GM18508 (cell line): Measurements from ENCODE around the gene PNLIPRP1.

Experiments
- ATAC-seq: cut with Tn5 transposase; IDR thresholded peaks from one replicate; pipeline ENCODE4 v1.9.1; 2021; ENCODE audit warnings: moderate number of reproducible peaks; ENCODE audit not compliant: insufficient read depth, unreplicated experiment

The PNLIPRP1 gene

DNA sequence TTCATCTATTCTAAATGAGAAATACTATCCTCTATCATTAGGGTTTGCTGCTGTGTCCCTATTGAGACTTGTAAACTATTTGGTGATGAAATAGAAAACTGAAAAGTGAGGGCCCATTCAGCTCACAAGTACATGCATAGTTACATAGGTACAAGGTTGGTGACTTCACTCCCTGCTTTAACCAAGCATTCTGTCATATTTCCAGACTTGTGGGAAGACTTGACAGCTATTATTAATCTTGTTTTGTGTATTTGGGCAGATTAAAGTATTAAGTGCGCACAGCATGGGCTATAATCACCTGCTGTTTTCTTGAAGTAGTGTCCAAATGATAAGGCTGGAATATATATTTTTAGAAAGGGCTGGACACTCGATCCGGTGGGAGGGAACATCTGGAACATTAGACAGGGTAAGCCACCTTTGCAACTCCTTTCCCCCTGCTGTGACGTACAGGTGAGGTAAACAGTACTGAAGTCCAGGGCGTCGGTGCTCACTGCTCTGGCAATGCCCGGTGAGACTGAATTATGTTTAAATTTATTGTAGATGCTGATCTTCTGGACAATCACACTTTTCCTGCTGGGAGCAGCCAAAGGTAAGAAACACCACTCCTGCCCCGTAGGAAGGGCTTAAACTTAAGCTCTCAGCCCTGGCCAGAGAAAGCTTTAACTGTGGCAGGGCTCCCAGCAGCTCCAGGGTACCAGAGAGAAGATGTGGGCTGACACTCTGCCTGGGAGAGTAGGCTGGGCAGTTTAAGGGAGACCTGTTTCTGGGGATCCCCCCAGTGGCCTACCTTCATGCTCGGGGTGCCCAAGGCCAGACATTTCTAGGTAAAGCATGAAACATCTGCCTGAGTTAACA lies at the start of gene PNLIPRP1:
PNLIPRP1 (plus strand) TSS at position 370 of the 855 bp plus-strand sequence; CDS start at position 541, 171 bp downstream.
- ATAC-seq = no peak

DNA sequence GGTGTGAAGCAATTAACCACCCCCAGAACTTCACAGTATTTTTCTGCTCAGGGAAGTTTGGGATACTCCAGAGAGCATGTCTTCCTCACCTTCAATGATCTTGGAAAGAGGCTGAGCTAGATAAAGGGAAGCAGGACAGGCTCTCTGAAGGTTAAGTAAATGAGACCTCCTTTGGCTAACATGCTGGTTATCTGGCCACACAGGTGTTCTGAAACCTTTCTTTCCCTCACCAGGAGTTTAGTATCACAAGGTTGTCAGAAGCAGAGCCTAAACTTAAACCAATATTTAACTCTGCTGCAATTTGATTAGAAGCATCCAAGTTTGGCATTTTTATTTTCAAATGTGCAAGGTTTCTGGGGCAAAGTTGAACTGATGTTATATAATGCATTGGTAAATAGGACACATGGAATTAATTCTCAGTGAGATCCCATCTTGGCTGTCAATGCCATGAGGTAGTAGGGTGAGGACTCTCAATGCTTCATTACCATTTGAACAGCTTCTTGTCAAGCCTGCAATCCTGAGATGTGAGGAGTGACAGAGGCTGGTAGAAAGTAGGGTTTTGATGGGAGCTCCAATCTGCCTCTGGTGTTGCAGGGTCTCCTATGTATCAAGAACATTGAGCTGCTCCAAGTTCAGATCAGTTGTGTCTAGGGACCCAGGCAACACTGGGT lies 48.6 kb upstream of the PNLIPRP1 start:
- no peak for ATAC-seq

DNA sequence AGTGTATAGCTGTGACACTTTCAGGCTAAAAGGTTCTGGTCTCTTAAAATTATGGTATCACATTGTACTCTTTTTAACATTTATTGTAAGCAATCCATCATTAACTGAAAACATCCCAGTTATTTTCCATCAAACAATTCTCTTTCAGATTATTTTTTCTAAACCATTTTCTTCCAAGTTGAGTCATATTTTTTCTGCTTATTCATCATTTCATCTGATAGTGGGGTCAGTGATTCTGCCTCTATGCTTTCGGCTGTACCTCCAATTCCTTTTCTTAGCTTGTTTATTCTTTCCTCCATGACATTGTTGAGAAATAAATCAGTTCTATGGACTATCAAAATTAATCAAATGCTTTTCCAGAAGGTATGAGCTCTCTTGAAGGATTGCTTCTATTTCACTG lies 45.6 kb upstream of the PNLIPRP1 start:
- no peak for ATAC-seq

DNA sequence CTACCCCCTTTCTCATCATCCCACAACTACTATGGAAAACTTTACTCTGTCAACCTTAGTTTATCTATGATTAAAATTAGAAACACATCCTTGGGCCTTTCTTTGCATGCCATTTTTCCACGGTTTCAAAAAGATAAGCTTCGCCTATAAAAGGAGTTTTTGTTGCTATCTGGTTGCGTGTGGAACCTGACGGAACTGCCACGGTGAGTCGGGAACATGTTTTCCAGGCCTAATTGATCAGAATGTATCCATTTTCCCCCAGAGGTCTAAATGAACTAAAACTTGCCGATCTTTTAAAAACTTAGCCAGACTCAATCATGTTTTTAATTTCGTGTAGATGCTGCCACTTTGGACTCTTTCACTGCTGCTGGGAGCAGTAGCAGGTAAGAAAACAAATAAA lies 45.0 kb upstream of the PNLIPRP1 start, which contains the start of gene PNLIP:
PNLIP (plus strand) TSS at position 176 of the 400 bp plus-strand sequence; CDS start at position 338, 162 bp downstream.
- no peak for ATAC-seq

DNA sequence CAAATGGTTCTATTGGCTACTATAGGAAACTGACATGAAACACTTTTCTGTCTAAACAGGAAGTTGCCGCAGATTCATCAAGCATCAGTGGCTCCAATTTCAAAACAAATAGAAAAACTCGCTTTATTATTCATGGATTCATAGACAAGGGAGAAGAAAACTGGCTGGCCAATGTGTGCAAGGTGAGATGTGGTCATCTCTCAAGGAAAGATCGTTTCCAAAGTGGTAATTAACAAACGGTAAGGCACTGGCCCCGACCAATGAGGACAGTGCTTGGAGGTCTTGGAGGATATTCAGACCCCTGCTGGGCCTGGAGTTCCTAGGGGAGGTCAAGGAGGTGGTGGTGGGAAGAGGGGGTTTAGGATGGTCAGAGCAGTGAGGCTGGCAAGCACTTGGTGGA lies 42.5 kb upstream of the PNLIPRP1 start:
- no peak for ATAC-seq

DNA sequence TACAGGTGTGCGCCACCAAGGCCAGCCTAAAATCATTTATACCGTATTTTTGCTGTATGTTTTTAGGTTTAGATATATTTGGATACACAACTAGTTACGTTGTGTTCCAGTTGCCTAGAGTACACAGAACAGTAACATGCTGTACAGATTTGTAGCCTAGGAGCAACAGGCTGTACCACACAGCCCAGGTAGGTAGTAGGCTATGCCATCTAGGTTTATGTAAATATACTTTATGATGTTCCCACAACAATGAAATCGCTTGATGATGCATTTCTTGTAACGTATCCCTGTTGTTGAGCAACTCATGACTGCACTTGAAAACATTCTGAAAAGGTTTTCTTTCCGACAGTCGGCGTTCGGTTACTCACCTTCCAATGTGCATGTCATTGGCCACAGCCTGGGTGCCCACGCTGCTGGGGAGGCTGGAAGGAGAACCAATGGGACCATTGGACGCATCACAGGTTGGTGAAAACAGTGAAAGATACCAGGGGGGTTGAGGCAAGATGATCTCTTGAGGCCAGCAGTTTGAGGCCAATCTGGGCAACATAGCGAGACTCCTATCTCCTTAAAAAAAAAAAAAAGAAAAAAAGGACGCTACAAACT lies 37.3 kb upstream of the PNLIPRP1 start:
- ATAC-seq = no peak

DNA sequence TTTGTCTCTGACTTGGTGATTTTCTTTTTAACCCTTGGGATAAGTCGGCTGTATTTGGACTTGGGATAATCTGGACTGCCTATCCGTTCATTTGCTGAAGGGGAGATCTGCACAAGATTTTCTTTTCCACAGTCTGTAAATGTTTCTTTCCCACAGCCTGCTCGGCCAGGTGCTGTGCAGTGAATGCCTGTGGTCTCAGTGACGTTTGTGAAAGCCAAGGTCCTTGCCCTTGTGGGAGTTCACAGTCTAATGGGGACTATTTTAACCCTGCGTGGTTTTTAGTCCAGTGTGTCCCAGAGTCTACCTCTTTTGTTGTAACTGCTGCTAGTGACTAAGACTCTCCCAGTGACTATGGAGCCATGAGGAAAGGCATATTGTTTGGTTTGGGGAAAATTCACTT lies 36.1 kb upstream of the PNLIPRP1 start:
- ATAC-seq = no peak

DNA sequence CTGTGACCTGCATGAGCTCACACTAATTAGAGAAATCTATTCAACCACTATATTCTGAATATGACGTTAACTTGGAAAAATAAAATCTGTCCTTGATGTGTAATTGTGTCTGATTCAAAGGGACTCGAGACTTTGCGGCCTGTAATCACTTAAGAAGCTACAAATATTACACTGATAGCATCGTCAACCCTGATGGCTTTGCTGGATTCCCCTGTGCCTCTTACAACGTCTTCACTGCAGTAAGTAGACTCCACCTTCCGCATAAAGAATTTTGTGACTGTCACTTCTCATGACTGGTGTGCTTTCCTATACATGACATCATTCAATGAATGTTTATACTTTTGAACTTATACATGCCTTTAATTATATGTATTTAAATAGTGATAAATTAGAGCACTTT lies 34.9 kb upstream of the PNLIPRP1 start:
- no peak for ATAC-seq

DNA sequence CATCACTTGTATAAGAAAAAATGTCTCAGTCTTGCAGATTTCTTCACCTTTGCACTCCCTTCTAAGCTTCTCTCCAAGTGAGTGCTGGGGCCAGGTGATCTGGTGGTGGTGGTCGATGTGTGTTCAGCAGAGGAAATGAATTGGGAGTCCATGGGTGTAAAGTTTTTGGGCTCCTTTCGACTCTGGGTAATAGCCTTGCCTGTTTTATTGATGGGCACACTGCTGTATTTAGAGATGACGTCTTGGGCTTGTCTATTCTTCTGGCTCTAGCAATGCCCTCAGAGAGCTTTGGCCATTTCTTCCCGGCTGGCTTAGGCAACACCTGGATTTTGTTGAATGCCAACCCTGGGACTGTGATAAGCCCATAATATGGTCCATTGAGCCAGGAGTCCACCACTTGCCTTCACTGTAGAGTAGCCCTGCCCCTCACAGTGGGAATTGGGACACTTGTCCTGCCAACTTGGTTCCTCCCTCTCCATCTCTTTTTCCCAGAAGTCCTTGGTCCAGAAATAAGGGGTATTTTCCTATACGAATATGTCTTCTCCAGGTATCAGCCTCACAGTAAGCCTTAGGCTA lies 33.4 kb upstream of the PNLIPRP1 start:
- no peak for ATAC-seq

DNA sequence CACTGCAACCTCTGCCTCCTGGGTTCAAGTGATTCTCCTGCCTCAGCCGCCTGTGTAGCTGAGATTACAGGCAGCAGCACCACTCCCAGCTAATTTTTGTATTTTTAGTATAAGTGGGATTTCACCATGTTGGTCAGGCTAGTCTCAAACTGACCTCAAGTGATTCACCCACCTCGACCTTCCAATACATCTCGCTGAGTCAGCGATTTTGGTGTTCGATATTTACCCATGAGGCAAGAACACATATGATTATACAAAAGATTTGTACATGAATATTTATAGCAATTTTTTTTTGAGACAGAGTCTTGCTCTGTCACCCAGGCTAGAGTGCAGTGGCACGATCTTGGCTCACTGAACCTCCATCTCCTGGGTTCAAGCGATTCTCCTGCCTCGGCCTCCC lies 25.2 kb upstream of the PNLIPRP1 start:
- no peak for ATAC-seq

DNA sequence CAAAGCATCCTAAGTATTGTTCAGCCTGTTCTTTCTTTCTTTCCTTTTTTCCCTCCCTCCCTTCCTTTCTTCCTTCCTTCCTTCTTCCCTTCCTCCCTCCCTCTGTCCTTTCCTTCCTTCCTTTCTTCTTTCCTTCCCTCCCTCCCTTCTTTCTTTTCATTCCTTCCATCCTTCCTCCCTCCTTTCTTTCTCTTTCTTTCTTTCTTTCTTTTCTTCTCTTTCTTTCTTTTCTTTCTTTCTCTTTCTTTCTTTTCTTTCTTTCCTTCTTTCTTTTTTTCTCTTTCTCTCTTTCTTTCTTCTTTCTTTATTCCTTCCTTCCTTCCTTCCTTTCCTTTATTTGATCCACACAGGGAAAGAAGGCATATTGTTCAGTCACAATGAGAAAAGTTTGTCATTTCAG lies 23.8 kb upstream of the PNLIPRP1 start:
- ATAC-seq = no peak

DNA sequence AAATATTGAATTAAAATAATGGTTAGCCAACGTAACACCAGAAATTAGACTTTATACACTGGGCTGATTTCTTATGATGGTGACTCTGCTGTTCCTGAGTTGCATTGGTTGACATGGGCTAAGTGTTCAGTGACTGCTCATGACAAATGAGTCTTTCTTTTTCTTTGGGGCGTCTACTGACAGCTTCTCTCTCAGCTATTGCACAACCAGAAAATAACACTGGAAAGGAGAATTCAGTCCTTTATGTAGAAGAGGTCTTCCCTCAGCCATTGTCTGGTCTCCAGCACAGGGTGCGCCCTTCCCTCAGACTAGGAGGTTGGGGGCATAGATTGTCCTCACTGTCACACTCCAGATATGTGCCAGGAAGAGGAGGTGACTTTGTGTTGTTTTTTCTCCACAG lies 23.4 kb upstream of the PNLIPRP1 start:
- ATAC-seq = no peak

DNA sequence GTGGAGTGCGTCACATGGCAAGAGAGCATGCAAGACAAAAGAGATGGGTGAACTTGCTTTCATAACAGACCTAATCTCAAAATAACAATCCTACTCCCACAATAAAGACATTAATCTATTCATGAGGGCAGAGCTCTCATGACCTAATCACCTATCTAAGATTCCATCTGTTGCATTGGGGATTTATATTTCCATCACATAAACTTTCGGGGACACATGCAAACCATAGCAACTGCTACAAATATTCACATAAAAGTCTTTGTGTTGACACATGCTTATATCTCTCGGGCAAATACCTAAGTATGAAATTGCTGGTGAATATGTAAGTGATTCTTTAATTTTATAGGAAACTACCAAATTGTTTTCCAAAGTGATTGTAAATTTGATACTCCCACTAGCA lies 16.0 kb upstream of the PNLIPRP1 start:
- ATAC-seq = no peak

DNA sequence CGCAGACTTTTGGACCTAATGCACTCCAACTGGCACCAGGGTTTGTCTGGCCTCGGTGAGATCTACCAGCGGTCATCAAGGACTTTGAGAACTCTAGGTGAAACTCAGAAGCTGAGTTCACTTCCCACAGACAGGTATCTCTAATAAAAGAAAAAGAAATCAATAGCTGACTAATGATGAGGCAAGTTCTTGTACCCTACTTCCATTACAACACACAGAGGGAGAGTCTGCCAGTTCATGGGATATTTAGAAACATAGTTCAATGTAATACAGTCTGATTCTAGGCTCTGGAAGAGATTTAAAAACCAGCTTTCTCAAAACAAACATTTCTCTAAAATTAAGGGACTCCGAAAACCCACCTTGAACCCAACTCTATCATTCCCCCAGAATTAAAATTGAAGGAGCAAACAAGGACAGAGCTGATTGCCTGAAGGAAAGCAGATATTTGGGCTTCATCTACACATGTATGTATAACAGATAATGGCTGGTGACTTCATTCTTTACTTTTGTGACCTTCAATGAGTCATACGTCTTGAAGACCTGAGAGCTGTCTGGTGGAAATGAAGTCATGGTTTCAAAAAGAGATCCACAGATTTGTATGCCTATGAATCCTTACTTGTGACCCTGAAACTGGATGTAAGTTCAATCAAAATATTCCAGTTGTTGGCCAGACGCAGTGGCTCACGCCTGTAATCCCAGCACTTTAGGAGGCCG lies 2.7 kb upstream of the PNLIPRP1 start:
- ATAC-seq = no peak

DNA sequence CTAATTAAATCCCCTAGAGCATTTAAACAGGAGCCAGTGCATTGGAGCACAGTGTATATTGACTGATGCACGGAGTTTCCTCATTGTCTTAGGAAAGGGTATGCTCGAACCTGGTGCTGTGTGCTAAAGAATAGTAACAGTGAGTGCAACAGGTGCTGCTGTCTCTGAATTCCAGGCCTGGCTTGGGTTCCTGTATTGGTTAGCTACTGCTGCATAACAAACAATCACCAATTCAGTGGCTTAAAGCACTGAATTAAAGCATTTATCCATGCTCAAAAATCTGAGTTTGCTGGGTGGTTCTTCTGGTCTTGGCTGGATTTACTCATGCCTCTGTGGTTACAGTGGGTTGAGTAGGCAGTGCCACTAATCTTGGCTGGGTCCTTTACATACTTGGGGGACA lies 1.8 kb upstream of the PNLIPRP1 start:
- no peak for ATAC-seq

DNA sequence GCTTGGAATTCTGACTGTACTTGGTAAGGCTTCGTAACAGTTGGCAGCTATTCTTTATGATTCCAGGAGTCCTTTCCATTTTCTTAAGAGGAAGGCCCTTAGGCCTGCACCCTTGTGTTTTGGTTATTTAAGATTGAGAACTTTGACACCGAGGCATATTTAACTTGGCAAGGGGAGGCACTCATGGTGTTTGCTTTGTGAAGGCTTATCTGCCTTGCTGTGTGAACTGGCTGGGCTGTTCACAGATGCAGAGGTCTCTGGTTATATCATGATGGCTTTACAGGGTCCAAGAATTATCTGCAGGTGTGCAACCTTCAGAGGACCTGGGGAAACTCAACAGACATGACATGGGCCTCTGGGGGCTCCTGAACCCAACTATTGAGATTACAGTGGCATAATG lies 833 bp upstream of the PNLIPRP1 start:
- no peak for ATAC-seq

DNA sequence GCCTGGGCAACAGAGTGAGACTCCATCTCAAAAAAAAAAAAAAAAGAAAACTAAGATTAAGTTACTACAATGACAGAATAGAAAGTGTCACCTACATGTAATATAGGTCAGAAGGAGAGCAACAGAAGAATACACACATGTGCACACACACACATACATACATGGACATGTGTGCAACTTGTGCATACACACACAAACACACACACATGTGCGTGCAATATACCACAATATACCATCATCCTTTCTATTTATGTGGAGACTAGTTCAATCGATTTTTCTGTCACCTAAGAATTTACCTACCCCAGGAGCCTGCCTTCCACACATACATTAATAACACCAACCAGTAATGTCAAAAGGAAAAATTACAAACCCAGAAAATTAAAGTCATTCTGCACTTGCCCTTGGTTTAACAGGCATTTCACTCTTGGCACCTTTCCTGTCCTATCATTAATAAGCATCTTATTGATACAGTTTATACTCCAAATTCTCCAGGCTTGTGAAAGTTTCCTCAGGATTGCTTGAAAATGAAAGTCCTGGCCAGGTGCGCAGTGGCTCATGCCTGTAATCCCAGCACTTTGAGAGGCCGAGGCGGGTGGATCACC lies 2.5 kb downstream of the PNLIPRP1 start:
- no peak for ATAC-seq

DNA sequence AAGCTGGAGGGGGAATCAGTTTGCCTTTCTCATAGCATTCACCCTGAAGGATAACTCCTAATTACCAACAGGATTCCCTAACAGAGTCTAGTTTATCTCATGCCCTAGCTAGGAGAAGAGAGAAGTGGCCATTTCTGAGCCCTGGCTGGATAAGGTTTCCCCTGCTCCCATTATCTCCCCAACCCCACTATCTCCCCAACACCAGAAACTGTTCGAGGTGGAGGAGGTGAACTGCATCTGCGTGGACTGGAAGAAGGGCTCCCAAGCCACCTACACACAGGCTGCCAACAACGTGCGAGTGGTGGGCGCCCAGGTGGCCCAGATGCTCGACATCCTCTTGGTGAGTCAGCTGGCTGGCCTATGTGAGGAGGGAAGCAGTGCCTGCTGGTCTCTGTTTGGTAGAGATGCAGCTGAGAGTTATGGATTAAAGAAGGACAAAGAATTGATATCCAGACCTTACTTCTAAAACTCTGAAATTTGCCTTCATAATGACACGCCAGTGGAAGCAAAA lies 3.8 kb downstream of the PNLIPRP1 start:
- no peak for ATAC-seq

DNA sequence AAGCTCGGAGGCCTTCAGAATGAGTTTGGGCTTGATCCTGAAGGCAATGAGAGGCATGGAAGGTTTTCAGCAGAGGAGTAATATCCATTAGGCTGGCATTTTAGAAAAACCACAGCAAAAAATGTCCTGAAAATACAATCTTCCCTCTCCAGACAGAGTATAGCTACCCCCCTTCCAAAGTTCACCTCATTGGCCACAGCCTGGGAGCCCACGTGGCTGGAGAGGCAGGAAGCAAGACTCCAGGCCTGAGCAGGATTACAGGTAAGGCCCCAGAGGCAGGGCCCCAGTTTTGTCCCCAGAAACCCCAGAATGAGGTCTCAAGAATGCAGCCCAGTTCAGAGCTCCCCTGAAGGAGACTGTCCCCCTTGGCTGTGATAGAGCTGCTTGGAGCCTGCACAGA lies 5.3 kb downstream of the PNLIPRP1 start:
- ATAC-seq = no peak

DNA sequence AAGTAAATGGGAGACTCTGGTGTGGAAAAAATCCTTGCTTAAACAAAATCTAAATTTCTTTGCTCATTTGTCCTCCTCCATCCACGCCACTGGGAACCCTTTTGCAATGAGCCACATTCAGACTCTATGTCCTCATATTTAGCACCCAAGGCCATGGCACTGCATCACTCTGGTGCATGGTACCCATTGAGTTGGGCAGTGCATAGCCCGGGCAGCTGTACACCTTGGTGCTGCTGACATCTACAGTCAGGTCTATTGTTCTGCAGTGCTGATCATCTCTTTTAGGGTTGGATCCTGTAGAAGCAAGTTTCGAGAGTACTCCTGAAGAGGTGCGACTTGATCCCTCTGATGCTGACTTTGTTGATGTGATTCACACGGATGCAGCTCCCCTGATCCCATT lies 6.8 kb downstream of the PNLIPRP1 start:
- ATAC-seq = no peak
